ENCODE measurements around the gene CCDC106. TPM values are rescaled to one million over a fixed set of nuclear protein-coding genes. Genes with fewer than 3 reads are reported as not detected.
A peak's percentile ranks its signal among the peaks of the same experiment; 100 is the strongest.

CCDC106 gene
- total RNA-seq, 1 donor from 2014 or later = 14.0 TPM

DNA sequence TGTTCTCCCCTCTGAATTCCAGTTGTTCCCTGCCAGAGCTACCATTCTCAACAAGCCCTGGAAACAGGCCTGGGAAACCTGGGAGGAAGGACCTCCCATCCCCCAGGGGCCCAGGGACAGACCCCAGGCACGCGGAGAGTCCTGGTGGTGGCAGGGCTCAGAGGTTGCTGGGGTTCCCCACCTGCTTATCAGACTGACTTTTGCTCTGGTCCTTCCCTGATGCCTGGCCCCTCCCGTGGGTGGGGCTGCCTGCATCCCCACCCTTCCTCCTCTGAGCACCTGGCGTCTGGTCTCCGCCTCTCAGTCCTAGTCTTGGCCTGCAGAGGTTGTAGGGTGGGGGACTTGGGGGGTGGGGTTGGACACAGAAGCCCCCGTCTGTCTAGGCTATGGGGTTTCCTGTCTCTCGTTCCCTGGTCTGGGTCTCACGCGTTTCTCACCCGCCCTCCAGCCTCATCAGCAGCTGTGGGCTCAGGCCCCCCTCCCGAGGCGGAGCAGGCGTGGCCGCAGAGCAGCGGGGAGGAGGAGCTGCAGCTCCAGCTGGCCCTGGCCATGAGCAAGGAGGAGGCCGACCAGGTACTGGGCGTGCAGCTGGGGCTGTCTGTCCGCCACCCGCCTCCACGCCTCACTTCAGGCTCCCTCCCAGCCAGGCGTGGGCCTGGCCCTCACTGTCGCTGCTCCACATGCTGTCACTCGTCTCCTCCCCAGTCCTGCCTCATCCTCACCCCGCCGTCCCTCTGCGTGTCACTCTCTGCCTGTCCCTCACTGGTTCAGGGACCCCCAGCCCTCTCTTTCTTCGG lies 40.6 kb downstream of the CCDC106 start:
- H3K4me3 Mint-ChIP-seq = no peak overlapping the region
- H3K27ac Mint-ChIP-seq = no peak overlapping the region
- intact Hi-C loops (cut with micrococcal nuclease) = no loop called here
- H3K27me3 Mint-ChIP-seq = no peaks in the 10 kb centered on the region
- peaks cover 35% of the 10 kb centered on the region for H3K4me1 Mint-ChIP-seq
- ChIA-PET CTCF (no interaction called here), POLR2A (interaction anchor here (0.5 kb wide), 1 partner anchor 43 kb away, joined by 4 read pairs; no protein-coding TSS in a partner anchor)
- ATAC-seq (ENCODE audit: low read depth) = peak; percentile 64
- TF ChIP-seq, protein P1, sequence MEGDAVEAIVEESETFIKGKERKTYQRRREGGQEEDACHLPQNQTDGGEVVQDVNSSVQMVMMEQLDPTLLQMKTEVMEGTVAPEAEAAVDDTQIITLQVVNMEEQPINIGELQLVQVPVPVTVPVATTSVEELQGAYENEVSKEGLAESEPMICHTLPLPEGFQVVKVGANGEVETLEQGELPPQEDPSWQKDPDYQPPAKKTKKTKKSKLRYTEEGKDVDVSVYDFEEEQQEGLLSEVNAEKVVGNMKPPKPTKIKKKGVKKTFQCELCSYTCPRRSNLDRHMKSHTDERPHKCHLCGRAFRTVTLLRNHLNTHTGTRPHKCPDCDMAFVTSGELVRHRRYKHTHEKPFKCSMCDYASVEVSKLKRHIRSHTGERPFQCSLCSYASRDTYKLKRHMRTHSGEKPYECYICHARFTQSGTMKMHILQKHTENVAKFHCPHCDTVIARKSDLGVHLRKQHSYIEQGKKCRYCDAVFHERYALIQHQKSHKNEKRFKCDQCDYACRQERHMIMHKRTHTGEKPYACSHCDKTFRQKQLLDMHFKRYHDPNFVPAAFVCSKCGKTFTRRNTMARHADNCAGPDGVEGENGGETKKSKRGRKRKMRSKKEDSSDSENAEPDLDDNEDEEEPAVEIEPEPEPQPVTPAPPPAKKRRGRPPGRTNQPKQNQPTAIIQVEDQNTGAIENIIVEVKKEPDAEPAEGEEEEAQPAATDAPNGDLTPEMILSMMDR (IDR thresholded peaks at IDR 0.05) = no peak
- DNase-seq = no peak
- H3K36me3 Mint-ChIP-seq (ENCODE audit: low read depth) = peaks cover 70% of the 10 kb centered on the region
- H3K9me3 Mint-ChIP-seq = no peaks in the 10 kb centered on the region

DNA sequence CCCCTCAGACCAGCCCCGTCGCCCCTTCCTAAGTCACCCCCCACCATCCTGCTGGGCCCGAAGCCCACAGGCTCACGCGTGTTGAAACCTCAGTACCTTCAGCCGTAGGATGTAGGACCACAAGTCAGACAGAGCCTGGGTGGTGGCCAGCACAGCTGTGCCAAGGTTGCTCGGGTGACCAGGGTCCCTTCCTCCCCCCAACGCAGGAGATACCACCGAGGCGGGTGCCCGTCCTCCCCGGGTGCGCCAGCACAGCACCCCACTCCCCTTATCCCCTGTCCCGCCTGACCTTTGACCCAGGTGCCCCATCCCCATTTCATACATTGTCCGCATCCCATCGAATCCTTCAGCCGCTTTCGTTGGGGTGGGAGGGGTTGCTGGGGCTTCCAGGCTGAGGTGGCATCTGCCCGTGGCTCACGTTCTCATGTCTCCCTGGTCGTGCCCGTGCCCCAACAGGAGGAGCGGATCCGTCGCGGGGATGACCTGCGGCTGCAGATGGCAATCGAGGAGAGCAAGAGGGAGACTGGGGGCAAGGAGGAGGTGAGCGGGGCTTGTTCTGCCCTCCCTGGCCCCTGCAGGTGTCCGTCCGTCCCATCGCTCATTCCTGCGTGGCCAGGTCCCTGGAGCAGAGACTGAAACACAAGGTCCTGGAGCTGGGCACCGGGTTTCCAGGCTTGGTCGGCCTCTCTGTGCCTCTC lies 41.5 kb downstream of the CCDC106 start:
- Mint-ChIP-seq H3K4me3 (no peak overlapping the region), H3K27me3 (no peaks in the 10 kb centered on the region), H3K36me3 (ENCODE audit: low read depth) (peaks cover 69% of the 10 kb centered on the region), H3K27ac (no peak overlapping the region), H3K4me1 (peaks cover 32% of the 10 kb centered on the region), H3K9me3 (no peaks in the 10 kb centered on the region)
- no peak for DNase-seq
- TF ChIP-seq, protein P1 (IDR thresholded peaks at IDR 0.05) = no peak
- ChIA-PET POLR2A (no interaction called here), CTCF (no interaction called here)
- intact Hi-C loops (cut with micrococcal nuclease) = no loop called here
- ATAC-seq (ENCODE audit: low read depth) = no peak

DNA sequence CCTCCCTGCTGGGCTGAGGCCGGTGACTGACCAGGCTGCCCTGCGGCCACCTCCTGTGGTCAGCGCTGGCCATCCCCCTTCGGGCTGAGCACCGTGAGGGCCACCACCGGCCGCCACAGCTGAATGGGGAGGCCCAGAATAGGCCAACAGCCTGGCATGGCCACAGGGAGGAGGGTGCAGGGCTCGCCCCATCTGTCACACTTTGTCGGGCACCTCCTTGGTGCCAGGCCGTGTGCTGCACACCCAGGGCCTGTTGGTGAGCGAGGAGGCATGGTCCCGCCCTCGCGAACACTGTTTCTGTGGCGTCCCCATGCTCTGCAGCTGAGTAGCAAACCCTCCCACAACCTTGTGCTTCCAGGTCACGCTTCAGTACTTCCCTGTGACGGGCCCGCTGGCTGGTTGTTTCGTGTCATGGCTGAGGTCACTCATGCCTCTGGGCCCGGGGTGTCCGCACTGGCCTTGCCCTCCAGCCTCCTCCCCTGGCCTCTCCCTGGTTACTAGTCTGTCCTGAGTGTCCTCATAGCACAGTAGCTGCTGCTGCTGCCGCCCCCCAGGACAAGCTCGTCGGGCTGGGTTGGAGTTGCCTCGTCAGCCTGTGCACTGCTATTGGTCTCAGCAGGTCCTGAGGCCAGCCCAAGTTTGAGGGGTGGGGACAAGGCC lies 42.2 kb downstream of the CCDC106 start:
- no peak for DNase-seq
- Mint-ChIP-seq H3K36me3 (ENCODE audit: low read depth) (peaks cover 67% of the 10 kb centered on the region), H3K9me3 (no peaks in the 10 kb centered on the region), H3K4me3 (no peak overlapping the region), H3K4me1 (peaks cover 32% of the 10 kb centered on the region), H3K27me3 (no peaks in the 10 kb centered on the region), H3K27ac (no peak overlapping the region)
- ChIA-PET POLR2A (no interaction called here), CTCF (no interaction called here)
- TF ChIP-seq, protein P1 (IDR thresholded peaks at IDR 0.05) = no peak
- intact Hi-C loops (cut with micrococcal nuclease) = no loop called here
- ATAC-seq (ENCODE audit: low read depth) = no peak

DNA sequence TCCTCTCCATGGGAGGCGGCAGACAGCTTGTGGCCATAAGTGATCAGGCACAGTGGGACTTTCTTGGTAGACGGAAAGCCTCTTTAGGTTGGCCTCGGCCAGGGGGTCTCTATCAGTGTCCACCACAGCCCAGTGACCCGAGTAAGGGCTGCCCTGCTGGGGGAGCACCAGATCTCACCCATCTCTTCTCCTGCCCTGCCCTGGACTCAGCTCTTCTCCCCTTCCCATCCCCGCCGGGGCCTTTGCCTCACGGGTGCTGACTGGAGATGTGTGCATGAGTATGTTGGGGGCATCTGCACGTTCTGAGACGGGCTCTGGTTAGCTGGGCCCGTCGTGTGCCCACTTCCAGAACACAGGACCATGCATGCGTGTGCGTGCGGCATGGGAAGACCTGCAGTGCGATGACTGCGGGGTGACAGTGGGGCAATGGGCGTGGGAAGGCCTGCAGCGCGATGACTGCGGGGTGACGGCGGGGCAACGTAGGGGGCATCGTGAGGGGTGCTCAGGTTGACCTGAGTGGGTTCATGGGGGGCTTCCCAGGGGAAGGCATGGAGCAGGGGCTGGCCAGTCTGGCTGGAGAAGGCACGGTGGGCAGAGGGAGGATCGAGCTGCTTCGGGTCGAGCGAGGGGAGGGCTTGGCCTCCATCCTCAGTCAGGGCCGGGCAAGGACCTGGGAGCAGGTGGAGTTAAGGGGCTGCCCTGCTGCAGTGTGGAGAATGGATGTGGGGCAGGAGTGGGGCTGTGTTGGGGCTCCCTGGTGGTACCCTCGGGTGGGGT lies 42.9 kb downstream of the CCDC106 start:
- ChIA-PET POLR2A (no interaction called here), CTCF (no interaction called here)
- DNase-seq = no peak
- Mint-ChIP-seq H3K36me3 (ENCODE audit: low read depth) (peaks cover 68% of the 10 kb centered on the region), H3K27ac (no peak overlapping the region), H3K4me3 (no peak overlapping the region), H3K27me3 (no peaks in the 10 kb centered on the region), H3K4me1 (peaks cover 29% of the 10 kb centered on the region), H3K9me3 (no peaks in the 10 kb centered on the region)
- intact Hi-C loops (cut with micrococcal nuclease) = no loop called here
- no peak for ATAC-seq (ENCODE audit: low read depth)
- TF ChIP-seq, protein P1 (IDR thresholded peaks at IDR 0.05) = no peak
